ENCODE data around the gene HOMEZ. TPM values are rescaled to one million over a fixed set of nuclear protein-coding genes. Genes with fewer than 3 reads are reported as not detected.

Gene HOMEZ
- total and polyA plus RNA-seq, 2 experiments from 2014 or later, result 5.3 to 7.9 TPM

GRCh38 chr14:23299211-23299957 lies 13.5 kb upstream of the HOMEZ start:
- peaks cover 14% of the 10 kb centered on the region for H4K20me1 ChIP-seq (replicated peaks; ENCODE audit: insufficient read depth)
- peaks cover 83% of the 10 kb centered on the region for H3K27me3 ChIP-seq (ENCODE audit: insufficient read depth)
- no peaks in the 10 kb centered on the region for H3K9me2 ChIP-seq (ENCODE audit: insufficient read depth)
- H2AFZ ChIP-seq, result no peak overlapping the region
- Mint-ChIP-seq H3K36me3 (ENCODE audit: low read depth) (no peaks in the 10 kb centered on the region), H3K4me1 (peaks cover 12% of the 10 kb centered on the region), H3K4me3 (no peak overlapping the region; the same call in 2 of the 3 replicates), H3K9me3 (no peaks in the 10 kb centered on the region; the same call in 2 of the 3 replicates), H3K27me3 (ENCODE audit: insufficient read depth, low read depth, poor library complexity) (peaks cover 75% of the 10 kb centered on the region), H3K27ac (no peak overlapping the region)
- TF ChIP-seq STAT1 (IDR thresholded peaks at IDR 0.05; ENCODE audit: unreplicated experiment), result no peak
- peak in 1 of 2 experiments; percentile 51; a peak in 2 of 4 replicates for TF ChIP-seq CTCF (conservative IDR thresholded peaks at IDR 0.05; ENCODE audit: low read depth in 2 of 2)
- H3K4me1 ChIP-seq (ENCODE audit: insufficient read depth), result peaks cover 10% of the 10 kb centered on the region
- DNase-seq (ENCODE audit: low spot score), result no peak
- no peaks in the 10 kb centered on the region for H3K79me2 ChIP-seq (replicated peaks; ENCODE audit: insufficient read depth)
- ATAC-seq, result no peak
- no peak overlapping the region for H3K4me3 ChIP-seq
- H3K27ac ChIP-seq (ENCODE audit: low read depth), result no peak overlapping the region
- H3F3A ChIP-seq (replicated peaks; ENCODE audit: low read depth), result peaks cover 8% of the 10 kb centered on the region; the same call in 1 of the 2 replicates
- no peaks in the 10 kb centered on the region for H3K36me3 ChIP-seq (ENCODE audit: insufficient read depth)
- H3K4me2 ChIP-seq, result no peak overlapping the region

- Histone ChIP-seq H3K9me2 (ENCODE audit: insufficient read depth) (no peaks in the 10 kb centered on the region), H3K79me2 (replicated peaks; ENCODE audit: insufficient read depth) (no peaks in the 10 kb centered on the region), H3K4me2 (no peak overlapping the region), H2AFZ (no peak overlapping the region), H3K4me3 (no peak overlapping the region), H3K27ac (ENCODE audit: low read depth) (no peak overlapping the region), H4K20me1 (replicated peaks; ENCODE audit: insufficient read depth) (peaks cover 20% of the 10 kb centered on the region), H3K27me3 (ENCODE audit: insufficient read depth) (peaks cover 83% of the 10 kb centered on the region), H3K4me1 (ENCODE audit: insufficient read depth) (peaks cover 20% of the 10 kb centered on the region; the same call in 1 of the 2 replicates), H3K36me3 (ENCODE audit: insufficient read depth) (no peaks in the 10 kb centered on the region), H3F3A (replicated peaks; ENCODE audit: low read depth) (peaks cover 8% of the 10 kb centered on the region)
- no peak for DNase-seq (ENCODE audit: low spot score)
- H3K27me3 Mint-ChIP-seq (ENCODE audit: insufficient read depth, low read depth, poor library complexity), result peaks cover 82% of the 10 kb centered on the region
- no peak for ATAC-seq
- no peak overlapping the region for H3K4me3 Mint-ChIP-seq
- H3K4me1 Mint-ChIP-seq, result peaks cover 19% of the 10 kb centered on the region
- H3K27ac Mint-ChIP-seq, result no peak overlapping the region
- H3K9me3 Mint-ChIP-seq, result no peaks in the 10 kb centered on the region; the same call in 2 of the 3 replicates
- no peaks in the 10 kb centered on the region for H3K36me3 Mint-ChIP-seq (ENCODE audit: low read depth)
- no peak for TF ChIP-seq REST (IDR thresholded peaks at IDR 0.05; ENCODE audit: unreplicated experiment)
- TF ChIP-seq CTCF (conservative IDR thresholded peaks at IDR 0.05; ENCODE audit: low read depth in 2 of 2), result no peak
- no peak for TF ChIP-seq ZNF114 (CRISPR knock-in tag; IDR thresholded peaks at IDR 0.05)
- no peak for TF ChIP-seq NANOG (IDR thresholded peaks at IDR 0.05; ENCODE audit: borderline replicate concordance)
- no peak for TF ChIP-seq STAT1 (IDR thresholded peaks at IDR 0.05; ENCODE audit: unreplicated experiment)
- TF ChIP-seq ETS1 (IDR thresholded peaks at IDR 0.05), result no peak
Measured at GRCh38 chr14:23297611-23298277, 11.8 kb upstream of the HOMEZ start.
